Adrenal gland (tissue), 12 donors: ENCODE data around the gene RNU2-1. TPM values are rescaled to one million over a fixed set of nuclear protein-coding genes. Genes with fewer than 3 reads are reported as not detected.
"Not testable (repeated sequence)": the region's sequence is repeated elsewhere in the genome, so short reads cannot be mapped to it uniquely, and the experiment has no call there.

Experiments
- DNase-seq, 7 donors: peaks; one replicate each; pipeline ENCODE4 v3.0.0-alpha.2; 2019 to 2020
- H3K27ac ChIP-seq, 5 donors: fragments of 200-600 bp; sonication (generic) in 4 of 5; 1 replicate in 3 of 5; 2 replicates in 2 of 5; pipeline versions ENCODE4 v1.5.1 to v1.8.0; 2016 to 2020; ENCODE audit warnings: mild to moderate bottlenecking in 1 of 5
- H3K27me3 ChIP-seq: fragments of 200-600 bp; 2 replicates; pipeline ENCODE4 v1.8.0; 2021
- H3K36me3 ChIP-seq, 2 donors: fragments of 200-600 bp; replicated peaks in 1 of 2; 1 replicate in 1 of 2; 2 replicates in 1 of 2; pipeline versions ENCODE4 v1.5.1 to v1.8.0; 2018 to 2022
- H3K4me1 ChIP-seq, 2 donors: fragments of 200-600 bp; replicated peaks in 1 of 2; 1 replicate in 1 of 2; 2 replicates in 1 of 2; pipeline versions ENCODE4 v1.5.1 to v1.8.0; 2018 to 2021
- H3K4me3 ChIP-seq, 4 donors: fragments of 200-600 bp; sonication (generic) in 3 of 4; one replicate each; pipeline ENCODE4 v1.5.1; 2016 to 2018
- H3K9me3 ChIP-seq, 3 donors: fragments of 200-600 bp; sonication (generic) in 1 of 3; replicated peaks in 1 of 3; 1 replicate in 2 of 3; 2 replicates in 1 of 3; pipeline versions ENCODE4 v1.5.1 to v1.8.0; 2016 to 2021
- POLR2A ChIP-seq, 2 donors: fragments of 450-650 bp; IDR thresholded peaks; one replicate each; pipeline ENCODE4 v1.6.1; 2017; ENCODE audit warnings: antibody characterized with exemption in 2 of 2, mild to moderate bottlenecking in 2 of 2, moderate library complexity in 1 of 2
- WGBS, 4 donors: extraction: QIAGEN DNeasy Blood & Tissue Kit in 2 of 4; methylation state at CpG; one replicate each; pipeline versions ENCODE4 v1.1.5 to v1.1.7; 2013 to 2017; 5-methylcytosine and 5-hydroxymethylcytosine counted together
- intact Hi-C, 2 donors: fragments of 100-400 bp; cut with DNase I; formaldehyde crosslinking; loops; one replicate each; pipeline versions ENCODE4 v1.14.1 to v1.15.0; 2022 to 2023
- polyA plus RNA-seq, 3 donors: library from polyadenylated mRNA; stranded (reverse); fragments of 200-250 nt in 2 of 3; fragments of 350-450 nt in 1 of 3; fragmentation: Illumina TruSeq in 1 of 3; extraction: RNeasy Lipid Tissue Mini Kit (QIAGEN cat#74804) in 1 of 3; gene quantifications; one replicate each; pipeline ENCODE4 v1.2.3, GENCODE V29; 2013 to 2014
- total RNA-seq, 9 donors: library from RNA; depleted of rRNA in 4 of 9; stranded (reverse); fragments of >200 nt in 4 of 9; fragments of 120-200 nt in 1 of 9; fragmentation: NEBNext Ultra II Directional in 1 of 9; extraction: Animal tissue kit (Norgen Biotek cat#: 25700) in 1 of 9; gene quantifications; one replicate each; pipeline versions ENCODE4 v1.1.0 to v1.2.4, GENCODE V29; 2013 to 2023
- TF ChIP-seq, protein P1 (sequence below), 6 experiments: fragments of 450-650 bp in 4 of 6; fragments of 200-600 bp in 2 of 6; sonication (generic) in 1 of 6; IDR thresholded peaks; 1 replicate in 5 of 6; 2 replicates in 1 of 6; pipeline versions ENCODE4 v1.5.1 to v1.8.0; 2016 to 2021; ENCODE audit warnings: antibody characterized with exemption in 6 of 6, mild to moderate bottlenecking in 2 of 6, moderate library complexity in 1 of 6
- donor health status: healthy with polysubstance abuse.
- donor health status: Bipolar disorder and iron deficiency.
- donor health status: DM: yes; HTN: yes; CAD: no.
- donor health status: DM: no; HTN: no; CAD: no.
- donor health status: DM: no; HTN: no; CAD: no.
- donor health status: DM: yes; HTN: yes; CAD: no.

Gene RNU2-1
- total and polyA plus RNA-seq, 12 donors = 1,199 to 3,253 (median 2,829) TPM; not detected in 8

DNA sequence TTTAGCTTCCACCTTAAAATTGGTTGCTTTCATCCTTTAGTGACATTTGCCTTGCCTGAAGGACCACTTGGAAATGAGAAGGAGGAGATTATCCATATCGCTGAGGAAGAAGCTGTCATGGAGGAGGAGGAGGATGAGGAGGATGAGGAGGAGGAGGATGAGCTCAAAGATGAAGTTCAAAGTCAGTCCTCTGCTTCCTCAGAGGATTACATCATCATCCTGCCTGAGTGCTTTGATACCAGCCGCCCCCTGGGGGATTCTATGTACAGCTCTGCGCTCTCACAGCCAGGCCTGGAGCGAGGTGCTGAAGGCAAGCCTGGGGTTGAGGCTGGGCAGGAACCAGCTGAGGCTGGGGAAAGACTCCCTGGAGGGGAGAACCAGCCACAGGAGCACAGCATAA is 33.6 kb downstream of the RNU2-1 start:
- WGBS, 4 donors = 85 to 91% (median 88%) methylated on average over 4 of the region's 4 CpGs
- peak in 1 of 7 donors; percentile 41 for DNase-seq
- TF ChIP-seq, protein P1, sequence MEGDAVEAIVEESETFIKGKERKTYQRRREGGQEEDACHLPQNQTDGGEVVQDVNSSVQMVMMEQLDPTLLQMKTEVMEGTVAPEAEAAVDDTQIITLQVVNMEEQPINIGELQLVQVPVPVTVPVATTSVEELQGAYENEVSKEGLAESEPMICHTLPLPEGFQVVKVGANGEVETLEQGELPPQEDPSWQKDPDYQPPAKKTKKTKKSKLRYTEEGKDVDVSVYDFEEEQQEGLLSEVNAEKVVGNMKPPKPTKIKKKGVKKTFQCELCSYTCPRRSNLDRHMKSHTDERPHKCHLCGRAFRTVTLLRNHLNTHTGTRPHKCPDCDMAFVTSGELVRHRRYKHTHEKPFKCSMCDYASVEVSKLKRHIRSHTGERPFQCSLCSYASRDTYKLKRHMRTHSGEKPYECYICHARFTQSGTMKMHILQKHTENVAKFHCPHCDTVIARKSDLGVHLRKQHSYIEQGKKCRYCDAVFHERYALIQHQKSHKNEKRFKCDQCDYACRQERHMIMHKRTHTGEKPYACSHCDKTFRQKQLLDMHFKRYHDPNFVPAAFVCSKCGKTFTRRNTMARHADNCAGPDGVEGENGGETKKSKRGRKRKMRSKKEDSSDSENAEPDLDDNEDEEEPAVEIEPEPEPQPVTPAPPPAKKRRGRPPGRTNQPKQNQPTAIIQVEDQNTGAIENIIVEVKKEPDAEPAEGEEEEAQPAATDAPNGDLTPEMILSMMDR (IDR thresholded peaks at IDR 0.05) = no peak
- H3K4me1 ChIP-seq = no peaks in the 10 kb centered on the region
- no peak overlapping the region for H3K27ac ChIP-seq
- intact Hi-C loops = no loop called here
- H3K36me3 ChIP-seq = peaks cover 0 to 100% of the 10 kb centered on the region in 2 donors
- no peaks in the 10 kb centered on the region for H3K27me3 ChIP-seq
- H3K9me3 ChIP-seq = no peaks in the 10 kb centered on the region
- no peak overlapping the region for H3K4me3 ChIP-seq

DNA sequence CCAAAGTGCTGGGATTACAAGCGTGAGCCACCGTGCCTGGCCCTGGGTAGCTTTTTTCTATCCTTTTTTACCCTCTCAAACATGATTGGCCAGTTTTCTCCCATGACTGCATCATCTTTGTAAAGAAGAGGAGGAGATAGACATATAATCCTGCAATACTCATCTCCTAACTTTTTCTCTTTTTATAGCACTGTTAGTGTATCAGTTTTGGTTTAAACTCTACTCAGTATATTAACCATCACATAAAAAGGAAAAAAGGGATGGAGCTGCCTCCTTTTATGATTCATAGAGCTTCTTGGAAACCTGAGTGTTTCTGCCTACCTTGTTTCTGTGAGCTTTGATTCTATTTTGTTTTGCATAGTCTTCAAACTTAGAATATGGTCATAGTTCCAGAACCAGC is 34.1 kb downstream of the RNU2-1 start:
- intact Hi-C loops = loop anchor here in 1 of 2 donors (10.0 kb wide), 1 partner anchor 305 kb away; no protein-coding TSS in a partner anchor
- H3K36me3 ChIP-seq = peaks cover 0 to 100% of the 10 kb centered on the region in 2 donors
- 65 to 71% (median 68%) methylated on average over 2 of the region's 2 CpGs for WGBS, 4 donors

DNA sequence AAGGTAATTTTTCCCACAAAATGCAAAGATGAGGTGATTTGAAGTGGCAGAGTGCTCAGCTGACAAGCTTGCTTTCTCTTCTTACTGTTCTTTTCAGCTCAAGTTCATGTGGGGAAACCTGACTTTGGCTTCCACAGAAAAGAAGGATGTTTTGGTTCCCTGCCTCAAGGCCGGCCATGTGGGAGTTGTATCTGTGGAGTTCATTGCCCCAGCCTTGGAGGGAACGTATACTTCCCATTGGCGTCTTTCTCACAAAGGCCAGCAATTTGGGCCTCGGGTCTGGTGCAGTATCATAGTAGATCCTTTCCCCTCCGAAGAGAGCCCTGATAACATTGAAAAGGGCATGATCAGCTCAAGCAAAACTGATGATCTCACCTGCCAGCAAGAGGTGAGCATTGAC is 40.5 kb downstream of the RNU2-1 start:
- Histone ChIP-seq H3K27me3 (no peaks in the 10 kb centered on the region), H3K4me3 (no peak overlapping the region), H3K36me3 (peaks cover 0 to 100% of the 10 kb centered on the region in 2 donors), H3K9me3 (no peaks in the 10 kb centered on the region), H3K27ac (no peak overlapping the region), H3K4me1 (no peaks in the 10 kb centered on the region)
- WGBS, 4 donors = 24 to 66% (median 58%) methylated on average over 5 of the region's 5 CpGs
- TF ChIP-seq, protein P1 (IDR thresholded peaks at IDR 0.05) = no peak
- TF ChIP-seq POLR2A (IDR thresholded peaks at IDR 0.05) = no peak
- intact Hi-C loops = loop anchor here in 1 of 2 donors (10.0 kb wide), 1 partner anchor 312 kb away; no protein-coding TSS in a partner anchor
- DNase-seq = peak in 3 of 7 donors; percentile 33 to 51 (median 35)

More for the DNA sequence above, 34.1 kb downstream of the RNU2-1 start:
- H3K4me1 ChIP-seq = no peaks in the 10 kb centered on the region
- DNase-seq = no peak
- H3K9me3 ChIP-seq = no peaks in the 10 kb centered on the region
- TF ChIP-seq, protein P1 (IDR thresholded peaks at IDR 0.05) = no peak
- TF ChIP-seq POLR2A (IDR thresholded peaks at IDR 0.05) = no peak
- H3K27me3 ChIP-seq = no peaks in the 10 kb centered on the region
- no peak overlapping the region for H3K4me3 ChIP-seq
- H3K27ac ChIP-seq = no peak overlapping the region

DNA sequence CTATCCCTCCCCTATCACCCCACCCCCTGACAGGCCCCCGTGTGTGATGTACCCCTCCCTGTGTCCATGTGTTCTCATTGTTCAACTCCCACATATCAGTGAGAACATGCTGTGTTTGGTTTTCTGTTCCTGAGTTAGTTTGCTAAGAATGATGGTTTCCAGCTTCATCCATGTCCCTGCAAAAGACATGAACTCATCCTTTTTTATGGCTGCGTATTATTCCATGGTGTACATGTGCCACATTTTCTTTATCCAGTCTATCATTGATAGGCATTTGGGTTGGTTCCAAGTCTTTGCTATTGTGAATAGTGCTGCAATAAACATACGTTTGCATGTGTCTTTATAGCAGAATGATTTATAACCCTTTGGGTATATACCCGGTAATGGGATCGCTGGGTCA is 47.1 kb downstream of the RNU2-1 start:
- H3K27me3 ChIP-seq, H3K4me3 ChIP-seq, intact Hi-C loops, H3K9me3 ChIP-seq, H3K4me1 ChIP-seq, DNase-seq, H3K27ac ChIP-seq: not testable (repeated sequence)
- WGBS, 4 donors = 90 to 93% (median 91%) methylated on average over 5 of the region's 5 CpGs
- H3K36me3 ChIP-seq = peaks cover 0 to 96% of the 10 kb centered on the region in 2 donors

DNA sequence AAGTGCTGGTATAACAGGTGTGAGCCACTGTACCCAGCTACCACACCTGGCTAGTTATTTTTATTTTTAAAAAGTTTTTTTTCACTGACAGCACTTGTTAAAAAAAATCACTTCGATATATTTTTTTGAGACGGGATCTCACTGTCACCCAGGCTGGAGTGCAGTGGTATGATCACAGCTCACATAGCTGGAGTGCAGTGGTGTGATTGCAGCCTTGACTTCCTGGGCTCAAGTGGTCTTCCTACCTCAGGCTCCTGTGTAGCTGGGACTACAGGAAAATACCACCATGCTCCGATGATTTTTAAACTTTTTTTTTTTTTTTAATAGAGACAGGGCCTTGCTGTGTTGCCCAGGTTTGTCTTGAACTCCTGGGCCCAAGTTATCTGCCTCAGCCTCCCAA is 49.9 kb downstream of the RNU2-1 start:
- intact Hi-C loops = no loop called here
- Histone ChIP-seq H3K4me1 (no peaks in the 10 kb centered on the region), H3K9me3 (no peaks in the 10 kb centered on the region), H3K36me3 (peaks cover 0 to 95% of the 10 kb centered on the region in 2 donors), H3K4me3 (no peak overlapping the region), H3K27ac (no peak overlapping the region), H3K27me3 (no peaks in the 10 kb centered on the region)
- 87 to 100% (median 90%) methylated on average over 3 of the region's 3 CpGs for WGBS, 4 donors
- no peak for DNase-seq
- no peak for TF ChIP-seq POLR2A (IDR thresholded peaks at IDR 0.05)
- TF ChIP-seq, protein P1 (IDR thresholded peaks at IDR 0.05) = no peak
